Measurements from ENCODE around the gene QDPR. TPM values are rescaled to one million over a fixed set of nuclear protein-coding genes. Genes with fewer than 3 reads are reported as not detected.

QDPR gene
- total RNA-seq, 1 donor from 2014 or later = 50.2 TPM

GRCh38 chr4:17494258-17495190 lies 17.4 kb downstream of the QDPR start:
- peaks cover 55% of the 10 kb centered on the region for H3K36me3 ChIP-seq
- no peaks in the 10 kb centered on the region for H3K27me3 ChIP-seq (ENCODE audit: low read depth)
- no peak for TF ChIP-seq CTCF (IDR thresholded peaks at IDR 0.05; ENCODE audit: borderline replicate concordance)
- intact Hi-C loops (cut with micrococcal nuclease) = no loop called here
- H3K4me3 ChIP-seq = no peak overlapping the region
- H3K27ac ChIP-seq (replicated peaks) = no peak overlapping the region
- no peaks in the 10 kb centered on the region for H3K9me3 ChIP-seq (replicated peaks)
- peaks cover 8% of the 10 kb centered on the region for H3K4me1 ChIP-seq
- DNase-seq = no peak

GRCh38 chr4:17493619-17494018 lies 18.3 kb downstream of the QDPR start:
- intact Hi-C loops (cut with micrococcal nuclease) = no loop called here
- TF ChIP-seq CTCF (IDR thresholded peaks at IDR 0.05; ENCODE audit: borderline replicate concordance) = no peak
- no peak for DNase-seq
- Histone ChIP-seq H3K27ac (replicated peaks) (no peak overlapping the region), H3K36me3 (peaks cover 55% of the 10 kb centered on the region), H3K9me3 (replicated peaks) (no peaks in the 10 kb centered on the region), H3K4me1 (peaks cover 8% of the 10 kb centered on the region), H3K27me3 (ENCODE audit: low read depth) (no peaks in the 10 kb centered on the region), H3K4me3 (no peak overlapping the region)

GRCh38 chr4:17492876-17493275 lies 19.0 kb downstream of the QDPR start:
- Histone ChIP-seq H3K27ac (replicated peaks) (no peak overlapping the region), H3K4me1 (peaks cover 8% of the 10 kb centered on the region), H3K36me3 (peaks cover 53% of the 10 kb centered on the region), H3K4me3 (no peak overlapping the region), H3K27me3 (ENCODE audit: low read depth) (no peaks in the 10 kb centered on the region), H3K9me3 (replicated peaks) (no peaks in the 10 kb centered on the region)
- no peak for DNase-seq
- intact Hi-C loops (cut with micrococcal nuclease) = no loop called here
- TF ChIP-seq CTCF (IDR thresholded peaks at IDR 0.05; ENCODE audit: borderline replicate concordance) = no peak

GRCh38 chr4:17492058-17492741 lies 19.7 kb downstream of the QDPR start:
- Histone ChIP-seq H3K27ac (replicated peaks) (no peak overlapping the region), H3K4me1 (peaks cover 8% of the 10 kb centered on the region), H3K9me3 (replicated peaks) (no peaks in the 10 kb centered on the region), H3K27me3 (ENCODE audit: low read depth) (no peaks in the 10 kb centered on the region), H3K4me3 (no peak overlapping the region), H3K36me3 (peaks cover 59% of the 10 kb centered on the region)
- DNase-seq = no peak
- intact Hi-C loops (cut with micrococcal nuclease) = no loop called here
- TF ChIP-seq CTCF (IDR thresholded peaks at IDR 0.05; ENCODE audit: borderline replicate concordance) = no peak

GRCh38 chr4:17491196-17491595 lies 20.7 kb downstream of the QDPR start:
- Histone ChIP-seq H3K27me3 (ENCODE audit: low read depth) (no peaks in the 10 kb centered on the region), H3K27ac (replicated peaks) (no peak overlapping the region), H3K9me3 (replicated peaks) (no peaks in the 10 kb centered on the region), H3K4me1 (peaks cover 8% of the 10 kb centered on the region), H3K4me3 (no peak overlapping the region), H3K36me3 (peaks cover 69% of the 10 kb centered on the region)
- no peak for TF ChIP-seq CTCF (IDR thresholded peaks at IDR 0.05; ENCODE audit: borderline replicate concordance)
- intact Hi-C loops (cut with micrococcal nuclease) = no loop called here
- no peak for DNase-seq

All from left ventricle myocardium inferior (tissue), 1 donor.